ENCODE measurements around the gene GLRA1.
A peak's percentile ranks its signal among the peaks of the same experiment; 100 is the strongest.
"Not testable (repeated sequence)": the region's sequence is repeated elsewhere in the genome, so short reads cannot be mapped to it uniquely, and the experiment has no call there.

GLRA1 gene

GRCh38 chr5:151880324-151880723, 44.3 kb downstream of the GLRA1 start:
- no peak for DNase-seq

GRCh38 chr5:151873701-151874100, 51.0 kb downstream of the GLRA1 start:
- DNase-seq = no peak

GRCh38 chr5:151872701-151873100, 52.0 kb downstream of the GLRA1 start:
- DNase-seq = no peak

GRCh38 chr5:151870820-151871219, 53.8 kb downstream of the GLRA1 start:
- DNase-seq = no peak

GRCh38 chr5:151870271-151870670, 54.4 kb downstream of the GLRA1 start:
- no peak for DNase-seq

- no peak for DNase-seq
These were observed 54.8 kb downstream of the GLRA1 start for GRCh38 chr5:151869843-151870242.

GRCh38 chr5:151868451-151868850, 56.2 kb downstream of the GLRA1 start:
- no peak for DNase-seq

- no peak for DNase-seq
These were observed 60.4 kb downstream of the GLRA1 start for GRCh38 chr5:151864061-151864748.

- DNase-seq = no peak
These were observed 61.1 kb downstream of the GLRA1 start for GRCh38 chr5:151863566-151863965.

- no peak for DNase-seq
These were observed 61.7 kb downstream of the GLRA1 start for GRCh38 chr5:151862811-151863472.

- not testable (repeated sequence) for DNase-seq
These were observed 63.8 kb downstream of the GLRA1 start for GRCh38 chr5:151860867-151861266.

GRCh38 chr5:151856861-151857260, 67.8 kb downstream of the GLRA1 start:
- no peak for DNase-seq

GRCh38 chr5:151855701-151856100, 69.0 kb downstream of the GLRA1 start:
- DNase-seq = no peak

GRCh38 chr5:151847871-151848270, 76.8 kb downstream of the GLRA1 start:
- DNase-seq = no peak

GRCh38 chr5:151846765-151847164, 77.9 kb downstream of the GLRA1 start:
- no peak for DNase-seq

- not testable (repeated sequence) for DNase-seq
These were observed 91.8 kb downstream of the GLRA1 start for GRCh38 chr5:151832843-151833242.

GRCh38 chr5:151829370-151829769, 95.3 kb downstream of the GLRA1 start:
- no peak for DNase-seq

- DNase-seq = peak; percentile 6
These were observed 99.2 kb downstream of the GLRA1 start for GRCh38 chr5:151825445-151825844.

- DNase-seq = no peak
These were observed 102.5 kb downstream of the GLRA1 start for GRCh38 chr5:151822141-151822540.

- no peak for DNase-seq
These were observed 103.7 kb downstream of the GLRA1 start for GRCh38 chr5:151820903-151821302.

- no peak for DNase-seq
These were observed 104.4 kb downstream of the GLRA1 start for GRCh38 chr5:151820271-151820670.

- no peak for DNase-seq
These were observed 104.8 kb downstream of the GLRA1 start for GRCh38 chr5:151819830-151820229.

- DNase-seq = no peak
These were observed 109.6 kb downstream of the GLRA1 start for GRCh38 chr5:151815051-151815450.

GRCh38 chr5:151812757-151813309, 111.8 kb downstream of the GLRA1 start:
- DNase-seq = no peak

All from NCI-H2081 treated with DMSO at 0.1 percent for 48 hours (cell line).